Left hindlimb (tissue), 1 donor: Measurements from ENCODE around the gene ZSCAN5A.
"Not testable (repeated sequence)": the region's sequence is repeated elsewhere in the genome, so short reads cannot be mapped to it uniquely, and the experiment has no call there.

Experiments used
- DNase-seq: peaks from one replicate; pipeline ENCODE4 v3.0.0-alpha.2; 2018

The ZSCAN5A gene

GRCh38 chr19:56314381-56315076, at the start of gene ZSCAN5A:
Gene ZSCAN5A (minus strand): TSS chr19:56314839. CDS start chr19:56225046, 89,793 bp downstream.
- peak; percentile 98 for DNase-seq

GRCh38 chr19:56360841-56361240, 46.2 kb upstream of the ZSCAN5A start:
- DNase-seq = no peak

GRCh38 chr19:56356944-56357343, 42.3 kb upstream of the ZSCAN5A start:
- DNase-seq = no peak

- no peak for DNase-seq
Observed at GRCh38 chr19:56355517-56355916, 40.9 kb upstream of the ZSCAN5A start.

GRCh38 chr19:56351208-56351607, 36.6 kb upstream of the ZSCAN5A start:
- no peak for DNase-seq

- no peak for DNase-seq
Observed at GRCh38 chr19:56350416-56351045, 35.9 kb upstream of the ZSCAN5A start.

GRCh38 chr19:56348289-56348877, 33.7 kb upstream of the ZSCAN5A start:
- DNase-seq = no peak

GRCh38 chr19:56347163-56347778, 32.6 kb upstream of the ZSCAN5A start:
- no peak for DNase-seq

- no peak for DNase-seq
Observed at GRCh38 chr19:56341948-56342347, 27.3 kb upstream of the ZSCAN5A start.

- not testable (repeated sequence) for DNase-seq
Observed at GRCh38 chr19:56339031-56339430, 24.4 kb upstream of the ZSCAN5A start.

GRCh38 chr19:56337077-56337476, 22.4 kb upstream of the ZSCAN5A start:
- DNase-seq = not testable (repeated sequence)

- not testable (repeated sequence) for DNase-seq
Observed at GRCh38 chr19:56335371-56335770, 20.7 kb upstream of the ZSCAN5A start.

GRCh38 chr19:56333506-56333905, 18.9 kb upstream of the ZSCAN5A start:
- DNase-seq = no peak

- DNase-seq = no peak
Observed at GRCh38 chr19:56332695-56333094, 18.1 kb upstream of the ZSCAN5A start.

GRCh38 chr19:56324436-56324835, 9.8 kb upstream of the ZSCAN5A start:
- DNase-seq = no peak

- no peak for DNase-seq
Observed at GRCh38 chr19:56321989-56322440, 7.4 kb upstream of the ZSCAN5A start.

GRCh38 chr19:56321254-56321988, 6.8 kb upstream of the ZSCAN5A start:
- no peak for DNase-seq

GRCh38 chr19:56319991-56320390, 5.4 kb upstream of the ZSCAN5A start:
- DNase-seq = no peak

GRCh38 chr19:56317749-56318148, 3.1 kb upstream of the ZSCAN5A start:
- no peak for DNase-seq

- no peak for DNase-seq
Observed at GRCh38 chr19:56316728-56317127, 2.1 kb upstream of the ZSCAN5A start.

- peak; percentile 97 for DNase-seq
Observed at GRCh38 chr19:56315077-56315828, 614 bp upstream of the ZSCAN5A start.

GRCh38 chr19:56314018-56314380, 640 bp downstream of the ZSCAN5A start:
- DNase-seq = no peak
